Measurements from ENCODE around the gene CCDC73. TPM values are rescaled to one million over a fixed set of nuclear protein-coding genes. Genes with fewer than 3 reads are reported as not detected.
"Not testable (repeated sequence)": the region's sequence is repeated elsewhere in the genome, so short reads cannot be mapped to it uniquely, and the experiment has no call there.

Gene CCDC73
- total RNA-seq, 1 experiment from 2014 or later = not detected

DNA sequence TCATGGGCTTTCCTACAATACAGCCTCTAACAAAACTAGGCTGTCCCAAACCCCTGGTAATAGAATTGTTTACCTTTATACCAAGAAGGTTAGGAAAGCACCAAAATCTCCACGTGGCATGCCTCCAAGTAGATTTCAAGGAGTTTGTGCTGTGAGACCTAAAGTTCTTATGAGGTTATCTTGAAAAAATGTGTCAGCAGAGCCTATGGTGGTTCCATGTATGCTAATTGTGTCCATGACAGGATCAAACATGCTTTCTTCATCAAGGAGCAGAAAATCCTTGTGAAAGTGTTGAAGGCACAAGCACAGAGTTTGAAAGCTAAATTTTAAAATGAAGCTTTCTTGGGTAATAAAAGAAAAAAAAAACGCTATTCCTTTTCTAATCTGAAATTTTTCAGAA is 36.2 kb downstream of the CCDC73 start:
- no peak overlapping the region for H3K27ac Mint-ChIP-seq
- DNase-seq (ENCODE audit: low spot score) = no peak
- no peak for ATAC-seq
- CTCF ChIA-PET = interaction anchor here (1.8 kb wide), 1 partner anchor 34 kb away, joined by 4 read pairs; no protein-coding TSS in a partner anchor
- POLR2A ChIA-PET = no interaction called here
- H3K36me3 Mint-ChIP-seq = peaks cover 5% of the 10 kb centered on the region
- TF ChIP-seq, protein P1, sequence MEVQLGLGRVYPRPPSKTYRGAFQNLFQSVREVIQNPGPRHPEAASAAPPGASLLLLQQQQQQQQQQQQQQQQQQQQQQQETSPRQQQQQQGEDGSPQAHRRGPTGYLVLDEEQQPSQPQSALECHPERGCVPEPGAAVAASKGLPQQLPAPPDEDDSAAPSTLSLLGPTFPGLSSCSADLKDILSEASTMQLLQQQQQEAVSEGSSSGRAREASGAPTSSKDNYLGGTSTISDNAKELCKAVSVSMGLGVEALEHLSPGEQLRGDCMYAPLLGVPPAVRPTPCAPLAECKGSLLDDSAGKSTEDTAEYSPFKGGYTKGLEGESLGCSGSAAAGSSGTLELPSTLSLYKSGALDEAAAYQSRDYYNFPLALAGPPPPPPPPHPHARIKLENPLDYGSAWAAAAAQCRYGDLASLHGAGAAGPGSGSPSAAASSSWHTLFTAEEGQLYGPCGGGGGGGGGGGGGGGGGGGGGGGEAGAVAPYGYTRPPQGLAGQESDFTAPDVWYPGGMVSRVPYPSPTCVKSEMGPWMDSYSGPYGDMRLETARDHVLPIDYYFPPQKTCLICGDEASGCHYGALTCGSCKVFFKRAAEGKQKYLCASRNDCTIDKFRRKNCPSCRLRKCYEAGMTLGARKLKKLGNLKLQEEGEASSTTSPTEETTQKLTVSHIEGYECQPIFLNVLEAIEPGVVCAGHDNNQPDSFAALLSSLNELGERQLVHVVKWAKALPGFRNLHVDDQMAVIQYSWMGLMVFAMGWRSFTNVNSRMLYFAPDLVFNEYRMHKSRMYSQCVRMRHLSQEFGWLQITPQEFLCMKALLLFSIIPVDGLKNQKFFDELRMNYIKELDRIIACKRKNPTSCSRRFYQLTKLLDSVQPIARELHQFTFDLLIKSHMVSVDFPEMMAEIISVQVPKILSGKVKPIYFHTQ (CRISPR knock-in tag; IDR thresholded peaks at IDR 0.05) = no peak
- TF ChIP-seq NR1H2 (CRISPR knock-in tag; IDR thresholded peaks at IDR 0.05) = no peak
- TF ChIP-seq MXD4 (CRISPR knock-in tag; IDR thresholded peaks at IDR 0.05; ENCODE audit: borderline replicate concordance) = no peak
- TF ChIP-seq, protein P2, sequence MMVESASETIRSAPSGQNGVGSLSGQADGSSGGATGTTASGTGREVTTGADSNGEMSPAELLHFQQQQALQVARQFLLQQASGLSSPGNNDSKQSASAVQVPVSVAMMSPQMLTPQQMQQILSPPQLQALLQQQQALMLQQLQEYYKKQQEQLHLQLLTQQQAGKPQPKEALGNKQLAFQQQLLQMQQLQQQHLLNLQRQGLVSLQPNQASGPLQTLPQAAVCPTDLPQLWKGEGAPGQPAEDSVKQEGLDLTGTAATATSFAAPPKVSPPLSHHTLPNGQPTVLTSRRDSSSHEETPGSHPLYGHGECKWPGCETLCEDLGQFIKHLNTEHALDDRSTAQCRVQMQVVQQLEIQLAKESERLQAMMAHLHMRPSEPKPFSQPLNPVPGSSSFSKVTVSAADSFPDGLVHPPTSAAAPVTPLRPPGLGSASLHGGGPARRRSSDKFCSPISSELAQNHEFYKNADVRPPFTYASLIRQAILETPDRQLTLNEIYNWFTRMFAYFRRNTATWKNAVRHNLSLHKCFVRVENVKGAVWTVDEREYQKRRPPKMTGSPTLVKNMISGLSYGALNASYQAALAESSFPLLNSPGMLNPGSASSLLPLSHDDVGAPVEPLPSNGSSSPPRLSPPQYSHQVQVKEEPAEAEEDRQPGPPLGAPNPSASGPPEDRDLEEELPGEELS (CRISPR knock-in tag; IDR thresholded peaks at IDR 0.05) = no peak
- TF ChIP-seq, protein P3, sequence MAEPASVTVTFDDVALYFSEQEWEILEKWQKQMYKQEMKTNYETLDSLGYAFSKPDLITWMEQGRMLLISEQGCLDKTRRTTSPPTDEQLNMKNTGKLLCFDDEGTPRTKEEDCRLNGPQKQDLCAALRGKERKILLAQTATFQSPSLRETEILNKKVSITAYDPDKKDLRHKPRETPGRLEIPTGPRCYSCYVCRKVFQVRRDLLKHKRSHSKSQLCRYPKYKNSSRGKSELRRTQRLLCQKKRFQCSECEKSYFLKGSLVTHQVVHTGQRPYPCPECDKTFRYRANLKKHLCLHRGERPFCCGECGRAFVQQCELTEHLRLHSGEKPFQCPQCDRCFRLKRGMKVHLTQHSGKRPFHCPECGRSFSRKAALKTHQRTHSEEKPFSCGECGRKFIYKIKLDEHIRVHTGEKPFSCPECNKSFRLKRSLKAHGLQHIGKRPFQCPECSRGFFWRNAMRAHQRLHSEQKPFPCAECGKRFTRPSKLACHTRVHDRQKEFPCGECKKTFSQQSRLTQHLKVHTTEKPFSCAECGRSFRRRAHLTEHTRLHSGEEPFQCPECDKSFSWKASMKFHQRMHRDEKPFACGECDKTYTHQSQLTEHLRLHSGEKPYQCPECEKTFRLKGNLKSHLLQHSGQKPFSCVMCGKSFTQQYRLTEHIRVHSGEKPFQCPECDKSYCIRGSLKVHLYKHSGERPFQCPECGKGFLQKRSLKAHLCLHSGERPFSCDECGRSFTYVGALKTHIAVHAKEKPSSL (CRISPR knock-in tag; conservative IDR thresholded peaks at IDR 0.05) = no peak
- TF ChIP-seq, protein P4, sequence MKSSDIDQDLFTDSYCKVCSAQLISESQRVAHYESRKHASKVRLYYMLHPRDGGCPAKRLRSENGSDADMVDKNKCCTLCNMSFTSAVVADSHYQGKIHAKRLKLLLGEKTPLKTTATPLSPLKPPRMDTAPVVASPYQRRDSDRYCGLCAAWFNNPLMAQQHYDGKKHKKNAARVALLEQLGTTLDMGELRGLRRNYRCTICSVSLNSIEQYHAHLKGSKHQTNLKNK (CRISPR knock-in tag; IDR thresholded peaks at IDR 0.05) = no peak
- no peak for TF ChIP-seq ATF1 (CRISPR knock-in tag; IDR thresholded peaks at IDR 0.05)
- no peak for TF ChIP-seq SMAD4 (CRISPR knock-in tag; IDR thresholded peaks at IDR 0.05)
- no peak for TF ChIP-seq ZNF423 (CRISPR knock-in tag; IDR thresholded peaks at IDR 0.05)
- no peak for TF ChIP-seq TP53 (CRISPR knock-in tag; IDR thresholded peaks at IDR 0.05)
- no peak for TF ChIP-seq RELA (CRISPR knock-in tag; IDR thresholded peaks at IDR 0.05; ENCODE audit: borderline replicate concordance)
- no peak for TF ChIP-seq GABPB1 (CRISPR knock-in tag; IDR thresholded peaks at IDR 0.05)
- no peak for TF ChIP-seq FOXJ3 (CRISPR knock-in tag; IDR thresholded peaks at IDR 0.05; ENCODE audit: borderline replicate concordance)
- TF ChIP-seq ZNF232 (CRISPR knock-in tag; IDR thresholded peaks at IDR 0.05) = no peak
- TF ChIP-seq, protein P5, sequence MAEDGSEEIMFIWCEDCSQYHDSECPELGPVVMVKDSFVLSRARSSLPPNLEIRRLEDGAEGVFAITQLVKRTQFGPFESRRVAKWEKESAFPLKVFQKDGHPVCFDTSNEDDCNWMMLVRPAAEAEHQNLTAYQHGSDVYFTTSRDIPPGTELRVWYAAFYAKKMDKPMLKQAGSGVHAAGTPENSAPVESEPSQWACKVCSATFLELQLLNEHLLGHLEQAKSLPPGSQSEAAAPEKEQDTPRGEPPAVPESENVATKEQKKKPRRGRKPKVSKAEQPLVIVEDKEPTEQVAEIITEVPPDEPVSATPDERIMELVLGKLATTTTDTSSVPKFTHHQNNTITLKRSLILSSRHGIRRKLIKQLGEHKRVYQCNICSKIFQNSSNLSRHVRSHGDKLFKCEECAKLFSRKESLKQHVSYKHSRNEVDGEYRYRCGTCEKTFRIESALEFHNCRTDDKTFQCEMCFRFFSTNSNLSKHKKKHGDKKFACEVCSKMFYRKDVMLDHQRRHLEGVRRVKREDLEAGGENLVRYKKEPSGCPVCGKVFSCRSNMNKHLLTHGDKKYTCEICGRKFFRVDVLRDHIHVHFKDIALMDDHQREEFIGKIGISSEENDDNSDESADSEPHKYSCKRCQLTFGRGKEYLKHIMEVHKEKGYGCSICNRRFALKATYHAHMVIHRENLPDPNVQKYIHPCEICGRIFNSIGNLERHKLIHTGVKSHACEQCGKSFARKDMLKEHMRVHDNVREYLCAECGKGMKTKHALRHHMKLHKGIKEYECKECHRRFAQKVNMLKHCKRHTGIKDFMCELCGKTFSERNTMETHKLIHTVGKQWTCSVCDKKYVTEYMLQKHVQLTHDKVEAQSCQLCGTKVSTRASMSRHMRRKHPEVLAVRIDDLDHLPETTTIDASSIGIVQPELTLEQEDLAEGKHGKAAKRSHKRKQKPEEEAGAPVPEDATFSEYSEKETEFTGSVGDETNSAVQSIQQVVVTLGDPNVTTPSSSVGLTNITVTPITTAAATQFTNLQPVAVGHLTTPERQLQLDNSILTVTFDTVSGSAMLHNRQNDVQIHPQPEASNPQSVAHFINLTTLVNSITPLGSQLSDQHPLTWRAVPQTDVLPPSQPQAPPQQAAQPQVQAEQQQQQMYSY (CRISPR knock-in tag; IDR thresholded peaks at IDR 0.05) = no peak
- TF ChIP-seq IRF2 (CRISPR knock-in tag; IDR thresholded peaks at IDR 0.05; ENCODE audit: borderline replicate concordance, low read depth) = no peak
- TF ChIP-seq, protein P6, sequence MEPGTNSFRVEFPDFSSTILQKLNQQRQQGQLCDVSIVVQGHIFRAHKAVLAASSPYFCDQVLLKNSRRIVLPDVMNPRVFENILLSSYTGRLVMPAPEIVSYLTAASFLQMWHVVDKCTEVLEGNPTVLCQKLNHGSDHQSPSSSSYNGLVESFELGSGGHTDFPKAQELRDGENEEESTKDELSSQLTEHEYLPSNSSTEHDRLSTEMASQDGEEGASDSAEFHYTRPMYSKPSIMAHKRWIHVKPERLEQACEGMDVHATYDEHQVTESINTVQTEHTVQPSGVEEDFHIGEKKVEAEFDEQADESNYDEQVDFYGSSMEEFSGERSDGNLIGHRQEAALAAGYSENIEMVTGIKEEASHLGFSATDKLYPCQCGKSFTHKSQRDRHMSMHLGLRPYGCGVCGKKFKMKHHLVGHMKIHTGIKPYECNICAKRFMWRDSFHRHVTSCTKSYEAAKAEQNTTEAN (CRISPR knock-in tag; IDR thresholded peaks at IDR 0.05) = no peak
- TF ChIP-seq SMAD3 (CRISPR knock-in tag; IDR thresholded peaks at IDR 0.05; ENCODE audit: borderline replicate concordance) = no peak
- TF ChIP-seq, protein P7, sequence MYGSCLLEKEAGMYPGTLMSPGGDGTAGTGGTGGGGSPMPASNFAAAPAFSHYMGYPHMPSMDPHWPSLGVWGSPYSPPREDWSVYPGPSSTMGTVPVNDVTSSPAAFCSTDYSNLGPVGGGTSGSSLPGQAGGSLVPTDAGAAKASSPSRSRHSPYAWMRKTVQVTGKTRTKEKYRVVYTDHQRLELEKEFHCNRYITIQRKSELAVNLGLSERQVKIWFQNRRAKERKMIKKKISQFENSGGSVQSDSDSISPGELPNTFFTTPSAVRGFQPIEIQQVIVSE (CRISPR knock-in tag; IDR thresholded peaks at IDR 0.05; ENCODE audit: borderline replicate concordance) = no peak
- TF ChIP-seq, protein P8, sequence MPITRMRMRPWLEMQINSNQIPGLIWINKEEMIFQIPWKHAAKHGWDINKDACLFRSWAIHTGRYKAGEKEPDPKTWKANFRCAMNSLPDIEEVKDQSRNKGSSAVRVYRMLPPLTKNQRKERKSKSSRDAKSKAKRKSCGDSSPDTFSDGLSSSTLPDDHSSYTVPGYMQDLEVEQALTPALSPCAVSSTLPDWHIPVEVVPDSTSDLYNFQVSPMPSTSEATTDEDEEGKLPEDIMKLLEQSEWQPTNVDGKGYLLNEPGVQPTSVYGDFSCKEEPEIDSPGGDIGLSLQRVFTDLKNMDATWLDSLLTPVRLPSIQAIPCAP (CRISPR knock-in tag; IDR thresholded peaks at IDR 0.05) = no peak
- H3K4me3 Mint-ChIP-seq = no peak overlapping the region
- peaks cover 10% of the 10 kb centered on the region for H3K9me3 Mint-ChIP-seq
- 0 out of 2 replicates have a peak, but pooled peaks cover 2% of the 10 kb centered on the region for H3K27me3 Mint-ChIP-seq (ENCODE audit: low read depth)
- H3K4me1 Mint-ChIP-seq = no peaks in the 10 kb centered on the region

DNA sequence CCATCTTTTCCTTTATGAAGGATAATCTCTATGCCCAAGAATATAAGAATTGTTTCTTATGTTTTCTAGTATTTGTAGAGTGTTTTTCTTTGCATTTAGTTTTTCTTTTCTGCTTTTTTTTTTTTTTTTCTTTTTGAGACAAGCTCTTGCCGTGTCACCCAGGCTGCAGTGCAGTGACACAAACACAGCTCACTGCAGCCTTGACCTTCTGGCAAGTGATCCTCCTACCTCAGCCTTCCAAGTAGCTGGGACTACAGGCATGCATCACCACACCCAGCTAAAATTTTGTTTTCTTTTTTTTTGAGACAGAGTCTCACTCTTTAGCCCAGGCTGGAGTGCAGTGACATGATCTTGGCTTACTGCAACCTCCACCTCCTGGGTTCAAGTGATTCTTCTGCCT is 41.3 kb downstream of the CCDC73 start:
- POLR2A ChIA-PET; H3K36me3 Mint-ChIP-seq; H3K4me3 Mint-ChIP-seq; H3K27ac Mint-ChIP-seq; H3K4me1 Mint-ChIP-seq; H3K27me3 Mint-ChIP-seq (ENCODE audit: low read depth); H3K9me3 Mint-ChIP-seq; ATAC-seq; DNase-seq (ENCODE audit: low spot score): not testable (repeated sequence)
- CTCF ChIA-PET = interaction anchor here (0.7 to 1.6 kb wide), 3 partner anchors 26 to 303 kb away, joined by 3 read pairs; no protein-coding TSS in a partner anchor
